CD4-positive, alpha-beta T cell treated with Interleukin-17A for 1 hour (primary cell): Measurements from ENCODE around the gene LPAR1.

Experiments used
- DNase-seq: peaks from one replicate; pipeline ENCODE4 v3.0.0-alpha.2; 2020

LPAR1 gene

GRCh38 chr9:110949081-110949480 is 89.2 kb downstream of the LPAR1 start:
- DNase-seq: no peak

GRCh38 chr9:110947491-110948044 is 90.7 kb downstream of the LPAR1 start:
- no peak for DNase-seq

- no peak for DNase-seq
Observed at GRCh38 chr9:110942522-110942921, 95.7 kb downstream of the LPAR1 start.

- DNase-seq: no peak
Observed at GRCh38 chr9:110940951-110941557, 97.2 kb downstream of the LPAR1 start.

- DNase-seq: no peak
Observed at GRCh38 chr9:110939573-110939972, 98.7 kb downstream of the LPAR1 start.

- DNase-seq: no peak
Observed at GRCh38 chr9:110939047-110939446, 99.2 kb downstream of the LPAR1 start.

GRCh38 chr9:110938242-110938641 is 100.0 kb downstream of the LPAR1 start:
- DNase-seq: no peak

- no peak for DNase-seq
Observed at GRCh38 chr9:110936719-110937452, 101.4 kb downstream of the LPAR1 start.

GRCh38 chr9:110936237-110936636 is 102.0 kb downstream of the LPAR1 start:
- DNase-seq: no peak

GRCh38 chr9:110935829-110936228 is 102.4 kb downstream of the LPAR1 start:
- DNase-seq: no peak

- no peak for DNase-seq
Observed at GRCh38 chr9:110933350-110934001, 104.8 kb downstream of the LPAR1 start.

GRCh38 chr9:110932863-110933262 is 105.4 kb downstream of the LPAR1 start:
- DNase-seq: no peak

GRCh38 chr9:110928599-110928998 is 109.7 kb downstream of the LPAR1 start:
- DNase-seq: no peak

GRCh38 chr9:110926828-110927487 is 111.3 kb downstream of the LPAR1 start:
- no peak for DNase-seq

- DNase-seq: no peak
Observed at GRCh38 chr9:110923601-110924000, 114.7 kb downstream of the LPAR1 start.

- DNase-seq: no peak
Observed at GRCh38 chr9:110922145-110922544, 116.1 kb downstream of the LPAR1 start.

- no peak for DNase-seq
Observed at GRCh38 chr9:110921705-110922104, 116.6 kb downstream of the LPAR1 start.

GRCh38 chr9:110919609-110920008 is 118.7 kb downstream of the LPAR1 start:
- no peak for DNase-seq

- no peak for DNase-seq
Observed at GRCh38 chr9:110919050-110919435, 119.2 kb downstream of the LPAR1 start.

- no peak for DNase-seq
Observed at GRCh38 chr9:110918316-110919049, 119.8 kb downstream of the LPAR1 start.

- no peak for DNase-seq
Observed at GRCh38 chr9:110916403-110916802, 121.9 kb downstream of the LPAR1 start.

GRCh38 chr9:110912419-110913291 is 125.6 kb downstream of the LPAR1 start:
- no peak for DNase-seq
